GM04504 (cell line): Measurements from ENCODE around the gene STUM.
"Not testable (repeated sequence)": the region's sequence is repeated elsewhere in the genome, so short reads cannot be mapped to it uniquely, and the experiment has no call there.

ENCODE experiments used
- DNase-seq: peaks from one replicate; pipeline ENCODE4 v3.0.0-alpha.2; 2012; ENCODE audit warnings: low read depth

Gene STUM, protein sequence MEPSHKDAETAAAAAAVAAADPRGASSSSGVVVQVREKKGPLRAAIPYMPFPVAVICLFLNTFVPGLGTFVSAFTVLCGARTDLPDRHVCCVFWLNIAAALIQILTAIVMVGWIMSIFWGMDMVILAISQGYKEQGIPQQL

GRCh38 chr1:226548256-226549093 is at the start of gene STUM:
Gene STUM, plus strand, starts transcription at chr1:226548764. Its CDS starts 141 bp downstream, at chr1:226548905.
- no peak for DNase-seq

GRCh38 chr1:226499699-226500098 is 48.9 kb upstream of the STUM start:
- DNase-seq = not testable (repeated sequence)

GRCh38 chr1:226506021-226506420 is 42.5 kb upstream of the STUM start:
- no peak for DNase-seq

- no peak for DNase-seq
These were observed 41.6 kb upstream of the STUM start for GRCh38 chr1:226506921-226507320.

- no peak for DNase-seq
These were observed 38.1 kb upstream of the STUM start for GRCh38 chr1:226510453-226510852.

- no peak for DNase-seq
These were observed 37.3 kb upstream of the STUM start for GRCh38 chr1:226511296-226511695.

DNA sequence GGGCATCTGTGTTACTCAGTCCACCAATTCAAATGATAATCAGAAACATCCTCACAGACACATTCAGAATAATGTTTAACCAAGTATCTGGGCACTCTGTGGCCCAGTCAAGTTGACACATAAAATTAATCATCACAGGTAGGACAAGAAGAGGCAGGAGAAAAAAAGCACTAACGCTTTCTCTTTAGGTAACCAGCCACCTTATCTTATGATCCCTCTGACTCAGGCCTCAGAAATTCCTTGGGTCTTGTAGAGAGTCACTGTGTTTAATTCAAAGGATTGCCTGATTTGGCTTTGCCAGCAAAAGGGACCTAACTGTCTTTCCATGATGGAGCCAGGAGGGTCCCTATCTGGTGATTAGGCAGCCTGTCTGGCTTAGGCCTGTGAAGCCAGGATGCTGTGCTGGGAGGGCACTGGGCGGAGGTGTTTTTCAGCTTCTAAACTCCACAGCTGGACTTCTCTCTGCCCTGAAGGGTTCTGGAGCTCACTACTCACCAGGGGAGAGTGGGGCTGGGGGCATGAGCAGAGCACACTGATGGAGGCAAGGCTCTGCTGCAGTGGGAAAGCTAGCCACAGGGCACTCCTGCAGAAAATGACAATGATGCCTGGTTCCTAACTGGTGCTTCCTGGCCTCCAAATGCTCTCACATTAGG is 36.4 kb upstream of the STUM start:
- DNase-seq = no peak

- no peak for DNase-seq
These were observed 30.2 kb upstream of the STUM start for GRCh38 chr1:226518375-226518774.

DNA sequence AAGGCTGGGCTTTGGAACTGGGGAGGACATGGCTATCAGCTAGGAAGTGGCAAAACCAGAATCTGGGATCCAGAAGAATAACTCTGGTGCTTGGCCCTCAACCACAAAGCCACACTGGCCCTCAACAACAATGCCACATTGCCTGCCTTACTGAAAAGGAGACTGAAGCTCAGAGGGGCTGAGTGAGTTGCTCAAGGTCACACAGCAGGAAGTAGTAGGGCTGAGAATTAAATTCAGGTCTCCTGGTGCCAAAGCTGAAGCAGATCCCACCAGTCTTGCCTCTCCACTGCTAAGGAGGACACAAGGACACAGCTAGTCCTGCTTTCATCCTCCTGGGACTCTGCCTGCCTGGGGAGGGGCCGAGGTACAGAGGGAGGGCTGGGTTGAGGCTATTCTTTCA is 29.4 kb upstream of the STUM start:
- DNase-seq = no peak

DNA sequence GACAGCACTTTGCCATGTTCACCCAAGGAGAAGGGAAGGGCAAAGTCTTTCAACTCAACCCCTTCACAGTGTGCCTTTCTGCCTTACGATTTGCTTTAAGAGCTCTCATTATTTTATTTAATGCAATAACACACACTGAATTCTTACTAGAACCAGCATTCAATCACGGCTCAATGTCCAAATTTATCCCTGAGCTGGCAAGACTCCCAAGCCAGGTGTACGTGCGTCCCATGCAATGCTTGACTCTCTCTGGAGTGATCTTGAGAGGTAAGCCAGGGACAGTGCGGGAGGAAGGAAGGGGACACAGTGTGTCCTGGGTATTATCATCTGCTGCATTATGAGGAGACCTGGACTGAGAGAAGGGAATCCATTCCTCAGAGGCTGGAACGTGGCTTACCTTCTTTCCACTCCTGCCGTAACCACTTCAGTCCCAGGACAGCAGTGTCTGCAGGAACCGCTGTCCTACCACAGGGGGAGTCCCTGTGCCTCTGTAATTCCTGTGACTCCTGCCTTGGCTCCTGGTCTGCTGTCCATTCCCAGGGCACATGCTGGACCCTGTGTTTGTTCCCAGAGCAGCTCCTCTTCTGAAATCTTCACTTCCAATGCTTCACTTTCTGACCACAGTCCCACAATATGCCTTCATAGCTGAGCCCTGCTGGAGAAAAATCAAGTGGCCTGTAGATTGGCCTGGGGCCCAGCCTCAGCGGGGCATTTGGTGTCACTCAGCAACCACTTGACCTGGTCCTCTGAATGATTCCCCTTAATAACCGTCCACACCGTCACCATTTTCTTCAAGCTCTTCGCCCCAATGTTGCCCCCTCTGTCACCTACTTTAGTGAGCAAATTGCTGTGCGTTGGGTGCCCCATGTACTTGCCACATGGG is 28.6 kb upstream of the STUM start:
- DNase-seq = no peak

- no peak for DNase-seq
These were observed 27.8 kb upstream of the STUM start for GRCh38 chr1:226520640-226521355.

DNA sequence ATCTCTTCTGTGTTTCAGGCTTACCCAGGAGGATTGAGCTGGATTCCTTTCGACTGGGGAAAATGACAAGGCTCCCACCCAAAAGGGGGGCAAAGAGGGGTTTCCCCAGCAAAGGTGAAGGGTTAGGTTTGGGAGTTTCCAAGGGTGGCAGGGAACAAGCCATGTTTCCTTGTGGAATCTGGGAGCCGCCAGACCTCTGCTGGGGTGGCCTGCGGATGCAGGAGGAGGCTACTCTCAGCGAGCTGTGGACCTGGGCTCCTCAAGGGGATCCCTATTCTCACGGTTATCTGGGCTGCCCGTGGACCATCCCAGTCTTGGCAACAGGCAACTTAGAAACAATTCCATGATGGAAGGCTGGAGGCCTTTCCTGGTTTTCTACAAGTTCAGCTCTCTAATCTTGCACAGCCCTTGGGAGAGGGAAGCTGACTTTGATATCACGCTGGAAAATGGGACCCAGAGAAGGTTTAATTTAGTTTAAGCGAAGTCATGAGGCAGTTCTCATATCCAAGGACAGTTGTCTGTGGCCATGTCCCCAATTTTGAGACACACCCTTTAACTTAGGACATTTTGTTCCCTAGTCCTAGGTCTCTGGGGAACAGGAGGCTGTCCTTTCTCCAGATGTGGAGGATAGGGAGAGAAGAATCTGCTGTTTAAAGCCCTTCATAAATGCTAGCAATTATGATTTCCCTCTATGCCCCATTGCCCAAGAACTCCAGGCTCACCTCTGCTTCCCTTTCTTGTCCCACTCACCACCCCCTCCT is 24.7 kb upstream of the STUM start:
- no peak for DNase-seq

GRCh38 chr1:226524547-226524946 is 24.0 kb upstream of the STUM start:
- no peak for DNase-seq

DNA sequence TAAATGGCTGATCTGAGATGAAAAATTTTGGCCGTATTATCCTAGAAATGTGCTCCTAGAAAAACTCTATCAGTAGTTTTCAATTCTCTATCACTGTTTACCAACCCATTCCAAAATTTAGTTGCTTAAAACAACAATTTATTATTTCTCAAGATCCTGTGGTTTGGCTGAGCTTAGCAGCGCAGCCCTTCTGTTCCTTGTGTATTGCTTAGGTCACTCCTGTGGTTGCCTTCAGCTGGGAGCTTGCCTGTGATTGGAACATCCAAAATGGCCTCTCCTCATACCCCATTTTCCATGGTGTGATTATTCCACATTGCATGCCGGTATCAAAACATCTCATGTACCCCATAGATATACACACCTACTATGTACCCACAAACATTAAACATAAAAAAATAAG is 22.8 kb upstream of the STUM start:
- DNase-seq = no peak

DNA sequence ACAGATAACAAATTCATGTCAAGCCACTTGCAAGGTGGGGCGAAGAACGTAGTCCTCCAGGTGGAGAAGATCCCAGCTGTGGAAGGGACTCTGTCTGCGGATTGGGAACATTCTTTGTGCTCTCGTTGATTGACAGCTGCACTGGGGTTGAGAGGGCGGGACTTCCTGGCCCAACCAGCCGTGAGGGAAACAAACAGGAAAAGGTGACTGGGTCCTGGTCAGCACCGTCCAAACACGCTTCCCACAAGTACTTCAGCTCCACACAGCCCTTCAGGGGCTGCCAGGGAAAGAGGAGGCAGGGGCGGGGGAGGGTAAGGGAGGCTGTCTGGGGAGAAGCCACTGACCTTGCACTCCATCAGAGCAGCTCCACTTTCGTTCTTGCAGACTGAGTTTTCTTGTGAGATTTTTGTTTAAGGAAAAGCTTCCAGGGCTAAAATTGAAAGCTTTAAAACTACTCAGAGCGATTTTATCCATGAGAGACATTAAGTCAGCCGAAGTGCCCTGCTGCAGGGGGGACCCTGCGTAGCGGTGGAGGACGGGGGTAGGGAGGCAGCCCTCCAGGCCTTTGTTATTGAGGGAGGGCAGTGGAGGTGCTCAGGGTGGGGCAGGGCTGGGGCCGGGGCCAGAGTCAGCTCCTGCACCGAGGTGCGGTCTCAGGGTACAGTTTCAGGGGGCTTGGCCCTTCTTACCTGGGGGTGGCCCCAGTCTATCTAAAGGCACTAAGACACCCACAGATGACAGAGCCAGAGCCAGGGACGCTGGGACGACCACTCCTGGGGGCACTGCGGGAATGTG is 21.6 kb upstream of the STUM start:
- DNase-seq = no peak

DNA sequence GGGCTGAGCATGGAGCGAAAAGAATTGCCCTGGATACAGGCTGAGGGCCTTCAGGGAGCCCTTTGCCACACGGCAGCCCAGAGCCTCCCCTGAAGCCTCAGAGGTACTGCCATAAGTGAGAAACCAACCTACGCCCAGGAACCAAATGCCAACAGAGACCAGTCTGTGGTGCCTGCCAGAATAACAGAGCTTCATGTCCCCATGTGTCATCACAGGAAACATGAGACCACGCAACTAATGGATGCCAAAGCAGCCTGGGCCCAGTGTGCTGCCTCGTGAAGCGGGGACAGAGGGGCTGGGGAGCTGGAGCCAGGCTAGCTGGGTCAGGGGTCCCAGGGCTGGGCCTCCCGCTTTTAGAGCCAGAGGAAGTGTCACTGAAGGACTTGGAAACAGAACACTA is 18.7 kb upstream of the STUM start:
- no peak for DNase-seq

GRCh38 chr1:226530591-226530990 is 18.0 kb upstream of the STUM start:
- no peak for DNase-seq

DNA sequence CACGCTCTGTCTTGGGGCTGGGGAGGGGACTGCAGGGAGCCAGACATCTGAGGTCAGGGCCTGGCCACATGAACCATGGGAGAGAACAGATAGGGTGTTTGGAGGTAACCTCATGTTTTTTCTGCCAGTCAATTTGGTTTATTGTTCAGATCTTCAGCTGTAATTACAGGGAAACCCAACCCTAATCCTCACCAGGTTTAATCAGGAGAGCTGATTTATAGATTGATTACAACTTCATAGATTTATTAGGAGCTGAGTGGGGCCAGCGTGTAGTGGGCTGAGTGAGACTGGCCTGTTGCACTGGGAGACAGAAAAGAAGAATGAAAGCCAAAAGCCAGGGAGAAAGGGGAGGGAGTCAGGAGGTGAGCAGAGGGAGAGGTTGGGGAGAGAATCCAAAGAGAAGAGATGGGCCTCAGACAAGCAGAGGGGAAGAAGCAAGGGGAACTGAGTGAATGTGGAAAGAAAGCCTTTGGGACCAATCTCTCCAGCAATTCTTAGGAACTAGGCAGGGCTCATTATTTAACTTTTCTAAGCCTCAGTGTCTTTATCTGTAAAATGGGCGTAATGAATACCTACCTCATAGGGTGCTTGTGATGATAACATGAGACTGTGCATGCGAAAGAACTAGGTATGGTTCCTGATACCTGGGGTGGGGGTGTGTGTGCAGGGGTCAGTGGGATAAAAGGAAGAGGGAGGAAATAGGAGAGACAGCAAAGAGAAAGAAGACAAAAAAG is 17.0 kb upstream of the STUM start:
- DNase-seq = no peak

- DNase-seq = no peak
These were observed 16.0 kb upstream of the STUM start for GRCh38 chr1:226532553-226532952.
